SU-DHL-6 (cell line): ENCODE results near the gene BPIFB6.

Source experiments
- EZH2phosphoT487 ChIP-seq: fragments of 200-600 bp; sonication (generic), shearing (Covaris generic); conservative IDR thresholded peaks from 2 replicates; pipeline ENCODE4 v1.6.1; 2018; ENCODE audit warnings: mild to moderate bottlenecking, antibody characterized with exemption, low read length, moderate library complexity, mixed read lengths
- TF ChIP-seq, protein P1 (sequence below): fragments of 200-600 bp; sonication (generic); IDR thresholded peaks from one replicate; pipeline ENCODE4 v1.5.1; 2017; ENCODE audit warnings: antibody characterized with exemption, mild to moderate bottlenecking, low read length, moderate library complexity; ENCODE audit not compliant: insufficient read depth, poor library complexity, severe bottlenecking

DNA sequence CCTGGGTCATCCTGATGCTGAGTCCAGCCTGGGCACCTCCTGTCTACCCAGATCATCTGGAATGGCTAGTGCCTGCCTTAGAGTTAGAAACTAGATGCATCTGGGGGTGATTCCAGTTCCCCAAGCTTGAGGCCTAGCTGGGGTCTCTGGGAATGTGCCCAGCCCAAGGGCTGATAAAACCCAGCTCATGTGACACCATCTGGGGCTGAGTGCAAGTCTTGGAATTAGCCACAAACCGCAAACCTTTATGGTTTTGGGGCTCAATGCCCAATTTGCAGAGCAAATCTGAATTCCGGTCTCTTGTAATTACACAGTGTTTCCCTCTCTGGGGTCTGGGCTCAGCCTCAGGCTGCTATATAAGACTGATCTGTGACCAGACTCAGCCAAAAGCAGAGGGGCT lies 47.8 kb downstream of the BPIFB6 start, which contains the start of gene BPIFB4:
- TF ChIP-seq, protein P1, sequence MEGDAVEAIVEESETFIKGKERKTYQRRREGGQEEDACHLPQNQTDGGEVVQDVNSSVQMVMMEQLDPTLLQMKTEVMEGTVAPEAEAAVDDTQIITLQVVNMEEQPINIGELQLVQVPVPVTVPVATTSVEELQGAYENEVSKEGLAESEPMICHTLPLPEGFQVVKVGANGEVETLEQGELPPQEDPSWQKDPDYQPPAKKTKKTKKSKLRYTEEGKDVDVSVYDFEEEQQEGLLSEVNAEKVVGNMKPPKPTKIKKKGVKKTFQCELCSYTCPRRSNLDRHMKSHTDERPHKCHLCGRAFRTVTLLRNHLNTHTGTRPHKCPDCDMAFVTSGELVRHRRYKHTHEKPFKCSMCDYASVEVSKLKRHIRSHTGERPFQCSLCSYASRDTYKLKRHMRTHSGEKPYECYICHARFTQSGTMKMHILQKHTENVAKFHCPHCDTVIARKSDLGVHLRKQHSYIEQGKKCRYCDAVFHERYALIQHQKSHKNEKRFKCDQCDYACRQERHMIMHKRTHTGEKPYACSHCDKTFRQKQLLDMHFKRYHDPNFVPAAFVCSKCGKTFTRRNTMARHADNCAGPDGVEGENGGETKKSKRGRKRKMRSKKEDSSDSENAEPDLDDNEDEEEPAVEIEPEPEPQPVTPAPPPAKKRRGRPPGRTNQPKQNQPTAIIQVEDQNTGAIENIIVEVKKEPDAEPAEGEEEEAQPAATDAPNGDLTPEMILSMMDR = no peak
- no peak for TF ChIP-seq EZH2phosphoT487
